Body of pancreas (tissue), 4 donors: ENCODE data around the gene FAM149A.

ENCODE experiments used
- CTCF ChIP-seq, 7 experiments: fragments of 450-650 bp in 4 of 7; fragments of 200-600 bp in 3 of 7; sonication (generic) in 3 of 7; IDR thresholded peaks; one replicate each; pipeline ENCODE4 v1.5.1; 2016 to 2019; ENCODE audit warnings: antibody characterized with exemption in 7 of 7
- POLR2A ChIP-seq, 3 donors: fragments of 450-650 bp; IDR thresholded peaks; one replicate each; pipeline ENCODE4 v1.6.1; 2016; ENCODE audit warnings: antibody characterized with exemption in 3 of 3, mild to moderate bottlenecking in 2 of 3

GRCh38 chr4:186097386-186097785, 7.1 kb upstream of the FAM149A start:
- TF ChIP-seq POLR2A (IDR thresholded peaks at IDR 0.05) (no peak), CTCF (IDR thresholded peaks at IDR 0.05) (no peak)
